ENCODE results near the gene TTLL9.

TTLL9 gene

GRCh38 chr20:31968291-31969126 lies 98.1 kb downstream of the TTLL9 start:
- TF ChIP-seq, protein P1, sequence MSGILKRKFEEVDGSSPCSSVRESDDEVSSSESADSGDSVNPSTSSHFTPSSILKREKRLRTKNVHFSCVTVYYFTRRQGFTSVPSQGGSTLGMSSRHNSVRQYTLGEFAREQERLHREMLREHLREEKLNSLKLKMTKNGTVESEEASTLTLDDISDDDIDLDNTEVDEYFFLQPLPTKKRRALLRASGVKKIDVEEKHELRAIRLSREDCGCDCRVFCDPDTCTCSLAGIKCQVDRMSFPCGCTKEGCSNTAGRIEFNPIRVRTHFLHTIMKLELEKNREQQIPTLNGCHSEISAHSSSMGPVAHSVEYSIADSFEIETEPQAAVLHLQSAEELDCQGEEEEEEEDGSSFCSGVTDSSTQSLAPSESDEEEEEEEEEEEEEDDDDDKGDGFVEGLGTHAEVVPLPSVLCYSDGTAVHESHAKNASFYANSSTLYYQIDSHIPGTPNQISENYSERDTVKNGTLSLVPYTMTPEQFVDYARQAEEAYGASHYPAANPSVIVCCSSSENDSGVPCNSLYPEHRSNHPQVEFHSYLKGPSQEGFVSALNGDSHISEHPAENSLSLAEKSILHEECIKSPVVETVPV (CRISPR knock-in tag; IDR thresholded peaks at IDR 0.05) = no peak
- TF ChIP-seq GLIS3 (CRISPR knock-in tag; IDR thresholded peaks at IDR 0.05) (peak; percentile 96), ISL1 (CRISPR knock-in tag; IDR thresholded peaks at IDR 0.05) (peak; percentile 63), TCF4 (CRISPR knock-in tag; IDR thresholded peaks at IDR 0.05; ENCODE audit: borderline replicate concordance) (no peak), RARB (CRISPR knock-in tag; IDR thresholded peaks at IDR 0.05) (peak; percentile 63; the same call in 1 of the 2 replicates), BACH2 (CRISPR knock-in tag; IDR thresholded peaks at IDR 0.05; ENCODE audit: borderline replicate concordance) (0 out of 2 replicates have a peak, but pooled peaks have one; percentile 39), OSR1 (CRISPR knock-in tag; IDR thresholded peaks at IDR 0.05) (peak; percentile 83; the same call in 1 of the 2 replicates), CSDC2 (CRISPR knock-in tag; IDR thresholded peaks at IDR 0.05) (peak; percentile 99), ZNF70 (CRISPR knock-in tag; IDR thresholded peaks at IDR 0.05) (no peak), ZC3H10 (CRISPR knock-in tag; IDR thresholded peaks at IDR 0.05) (peak; percentile 86; the same call in 1 of the 2 replicates), CREB5 (CRISPR knock-in tag; IDR thresholded peaks at IDR 0.05; ENCODE audit: low read depth) (no peak), PATZ1 (CRISPR knock-in tag; IDR thresholded peaks at IDR 0.05; ENCODE audit: borderline replicate concordance) (peak; percentile 50; the same call in 1 of the 2 replicates), ZFP30 (CRISPR knock-in tag; IDR thresholded peaks at IDR 0.05) (peak; percentile 52; the same call in 1 of the 2 replicates), PPARA (CRISPR knock-in tag; IDR thresholded peaks at IDR 0.05; ENCODE audit: borderline replicate concordance) (peak; percentile 81; the same call in 1 of the 2 replicates), ESRRG (CRISPR knock-in tag; IDR thresholded peaks at IDR 0.05) (no peak), ZFP3 (CRISPR knock-in tag; IDR thresholded peaks at IDR 0.05) (peak; percentile 93), ARNTL (CRISPR knock-in tag; IDR thresholded peaks at IDR 0.05; ENCODE audit: borderline replicate concordance, low read depth) (no peak), TOX (CRISPR knock-in tag; IDR thresholded peaks at IDR 0.05; ENCODE audit: borderline replicate concordance) (no peak), SNAI2 (CRISPR knock-in tag; IDR thresholded peaks at IDR 0.05) (peak; percentile 98), TSHZ2 (CRISPR knock-in tag; IDR thresholded peaks at IDR 0.05) (peak; percentile 98), ZNF565 (CRISPR knock-in tag; conservative IDR thresholded peaks at IDR 0.05; ENCODE audit: low read depth) (peak; percentile 91), POU6F1 (CRISPR knock-in tag; IDR thresholded peaks at IDR 0.05; ENCODE audit: borderline replicate concordance, low read depth) (0 out of 2 replicates have a peak, but pooled peaks have one; percentile 31), ZNF8 (CRISPR knock-in tag; IDR thresholded peaks at IDR 0.05) (peak; percentile 88)
- peak; percentile 95 for ATAC-seq

GRCh38 chr20:31969991-31970390 lies 99.6 kb downstream of the TTLL9 start:
- ATAC-seq = no peak
- TF ChIP-seq ZNF70 (CRISPR knock-in tag; IDR thresholded peaks at IDR 0.05) (no peak), GLIS3 (CRISPR knock-in tag; IDR thresholded peaks at IDR 0.05) (no peak), TSHZ2 (CRISPR knock-in tag; IDR thresholded peaks at IDR 0.05) (no peak), ZNF8 (CRISPR knock-in tag; IDR thresholded peaks at IDR 0.05) (no peak), PATZ1 (CRISPR knock-in tag; IDR thresholded peaks at IDR 0.05; ENCODE audit: borderline replicate concordance) (no peak)
- TF ChIP-seq, protein P1 (CRISPR knock-in tag; IDR thresholded peaks at IDR 0.05) = no peak
